OCI-LY7 (cell line): ENCODE results near the gene C22orf31.

Source experiments
- EZH2phosphoT487 ChIP-seq: fragments of 200-600 bp; sonication (generic); IDR thresholded peaks from 2 replicates; pipeline ENCODE4 v1.6.1; 2018; ENCODE audit warnings: low read depth, borderline replicate concordance, mild to moderate bottlenecking, mixed run types, antibody characterized with exemption, low read length, moderate library complexity, mixed read lengths
- TF ChIP-seq, protein P1 (sequence below): fragments of 200-600 bp; sonication (generic); conservative IDR thresholded peaks from 2 replicates; pipeline ENCODE4 v1.5.1; 2014; ENCODE audit warnings: mild to moderate bottlenecking, antibody characterized with exemption, low read length, moderate library complexity, mixed read lengths

DNA sequence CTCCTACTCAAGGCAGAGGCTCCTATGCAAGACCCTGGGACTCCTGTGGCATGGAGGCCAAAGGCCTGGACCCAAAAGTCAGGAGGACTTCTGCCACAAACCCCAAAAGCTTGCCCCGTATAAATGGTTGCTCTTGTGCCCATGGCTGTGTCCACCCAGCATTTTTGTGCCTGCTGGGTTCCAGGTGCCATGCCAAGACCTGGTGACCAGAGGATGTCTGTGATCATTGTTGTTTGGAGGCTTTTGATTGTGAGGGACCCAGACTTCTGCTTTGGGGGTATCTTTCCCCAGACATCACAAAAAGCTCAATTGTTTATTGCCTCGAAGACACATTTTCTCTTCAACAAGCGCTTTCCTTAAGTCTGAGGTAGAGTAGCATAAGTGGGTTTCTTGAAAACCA, 35.1 kb downstream of the C22orf31 start:
- TF ChIP-seq, protein P1, sequence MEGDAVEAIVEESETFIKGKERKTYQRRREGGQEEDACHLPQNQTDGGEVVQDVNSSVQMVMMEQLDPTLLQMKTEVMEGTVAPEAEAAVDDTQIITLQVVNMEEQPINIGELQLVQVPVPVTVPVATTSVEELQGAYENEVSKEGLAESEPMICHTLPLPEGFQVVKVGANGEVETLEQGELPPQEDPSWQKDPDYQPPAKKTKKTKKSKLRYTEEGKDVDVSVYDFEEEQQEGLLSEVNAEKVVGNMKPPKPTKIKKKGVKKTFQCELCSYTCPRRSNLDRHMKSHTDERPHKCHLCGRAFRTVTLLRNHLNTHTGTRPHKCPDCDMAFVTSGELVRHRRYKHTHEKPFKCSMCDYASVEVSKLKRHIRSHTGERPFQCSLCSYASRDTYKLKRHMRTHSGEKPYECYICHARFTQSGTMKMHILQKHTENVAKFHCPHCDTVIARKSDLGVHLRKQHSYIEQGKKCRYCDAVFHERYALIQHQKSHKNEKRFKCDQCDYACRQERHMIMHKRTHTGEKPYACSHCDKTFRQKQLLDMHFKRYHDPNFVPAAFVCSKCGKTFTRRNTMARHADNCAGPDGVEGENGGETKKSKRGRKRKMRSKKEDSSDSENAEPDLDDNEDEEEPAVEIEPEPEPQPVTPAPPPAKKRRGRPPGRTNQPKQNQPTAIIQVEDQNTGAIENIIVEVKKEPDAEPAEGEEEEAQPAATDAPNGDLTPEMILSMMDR: no peak
- no peak for TF ChIP-seq EZH2phosphoT487
